ENCODE results near the gene KRR1. TPM values are rescaled to one million over a fixed set of nuclear protein-coding genes. Genes with fewer than 3 reads are reported as not detected.

KRR1 gene
- total and polyA plus RNA-seq, 2 of the 13 experiments (the other 11 are each of a cell fraction or from before 2014, with no cell fraction given), result 19.3 to 103 TPM

DNA sequence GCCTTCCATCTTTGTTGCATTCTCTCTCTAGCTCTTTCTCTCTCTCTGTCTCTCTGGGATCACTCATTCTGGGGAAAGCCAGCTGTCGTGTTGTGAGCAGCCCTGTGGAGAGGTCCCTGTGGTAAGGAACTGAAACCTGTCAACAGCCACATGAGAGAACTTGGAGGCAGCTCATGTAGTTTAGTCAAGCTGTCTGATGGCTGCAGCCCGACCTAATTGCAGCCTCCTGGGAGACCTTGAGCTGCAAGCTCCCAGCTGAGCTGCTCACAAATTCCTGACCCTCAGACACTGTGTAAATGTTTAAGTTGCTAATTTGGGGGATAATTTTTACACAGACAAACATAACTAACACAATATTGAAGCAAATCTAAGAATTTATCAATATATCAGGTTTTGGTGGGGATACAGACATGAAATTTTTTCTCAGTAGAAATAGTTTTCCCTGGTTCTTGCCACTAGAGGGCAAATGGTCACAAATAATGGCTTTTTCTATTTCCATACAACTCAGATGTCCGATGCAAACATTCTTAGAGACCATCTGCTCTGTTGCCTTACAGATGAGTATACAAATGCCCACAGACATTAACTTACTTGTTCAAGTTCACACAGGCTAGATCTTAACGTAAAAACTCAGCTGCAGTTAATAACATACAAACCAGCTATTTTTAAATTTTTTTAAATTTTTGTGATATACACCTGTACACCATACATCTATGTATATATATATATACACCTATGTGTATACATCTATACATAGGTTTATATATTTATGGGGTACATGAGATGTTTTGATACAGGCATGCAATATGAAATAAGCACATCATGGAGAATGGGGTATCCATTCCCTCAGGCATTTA is 15.5 kb upstream of the KRR1 start:
- in situ Hi-C loops (cut with HindIII; ENCODE audit: extremely low pct_ligation_motif_present, low pct_unique_long_range_greater_than_20kb), result loop anchor here (25.0 kb wide), 1 partner anchor 935 kb away; no protein-coding TSS in a partner anchor
- peak; percentile 45 for DNase-seq (ENCODE audit: low spot score)
- POLR2A ChIA-PET, result interaction anchor here (0.8 to 2.2 kb wide), 3 partner anchors 15 to 505 kb away, joined by 3 to 6 read pairs (median 6); partner anchors contain the start of genes KRR1 and PHLDA1
- H3K79me2 ChIP-seq (ENCODE audit: insufficient read depth, low read length), result no peaks in the 10 kb centered on the region
- peaks cover 5% of the 10 kb centered on the region; the same call in 1 of the 2 replicates for H3K4me1 ChIP-seq (ENCODE audit: insufficient read depth, low read length)
- BruUV-seq (replicated peaks), result no TSS peak
- H3K9me3 ChIP-seq (ENCODE audit: low read length), result no peaks in the 10 kb centered on the region
- intact Hi-C loops (cut with micrococcal nuclease; ENCODE audit: unreplicated experiment), result loop anchor here (1.0 to 10.0 kb wide), 6 partner anchors 98 to 938 kb away; no protein-coding TSS in a partner anchor
- no peak overlapping the region for H3K27ac ChIP-seq (ENCODE audit: extremely low read length, insufficient read depth, low read length)
- peak; percentile 58 for FAIRE-seq
- peak; percentile 74 for ATAC-seq
- no peaks in the 10 kb centered on the region for H3K36me3 ChIP-seq (replicated peaks in 1 of 2; ENCODE audit: control insufficient read depth in 1 of 2, insufficient read depth in 2 of 2, low read length in 2 of 2)
- 9% methylated on average over 4 of the region's 4 CpGs for WGBS (ENCODE audit: low lambda C conversion rate)
- no peak overlapping the region for H3K9ac ChIP-seq (ENCODE audit: insufficient read depth, low read depth, low read length)
- CTCF ChIA-PET (ENCODE audit: low intra/inter-chr PET ratio, low total read pairs), result interaction anchor here (0.7 to 2.0 kb wide), 5 partner anchors 84 to 929 kb away, joined by 3 to 18 read pairs (median 5); partner anchors contain the start of gene PHLDA1
- H3K4me3 ChIP-seq (replicated peaks in 1 of 3; ENCODE audit: insufficient read depth in 1 of 3, low read depth in 2 of 3, low read length in 3 of 3), result no peak overlapping the region
- H3K27me3 ChIP-seq (ENCODE audit: control insufficient read depth in 1 of 2, insufficient read depth in 2 of 2, low read length in 2 of 2), result no peaks in the 10 kb centered on the region; a peak in 1 of 5 replicates
- no peak overlapping the region for H2AFZ ChIP-seq (ENCODE audit: low read length)
- peak overlapping the region; percentile 19; the same call in 1 of the 2 replicates for H3K4me2 ChIP-seq (ENCODE audit: low read depth, low read length)
- no peaks in the 10 kb centered on the region for H4K20me1 ChIP-seq (ENCODE audit: insufficient read depth, low read length)
- TF ChIP-seq, protein P1, sequence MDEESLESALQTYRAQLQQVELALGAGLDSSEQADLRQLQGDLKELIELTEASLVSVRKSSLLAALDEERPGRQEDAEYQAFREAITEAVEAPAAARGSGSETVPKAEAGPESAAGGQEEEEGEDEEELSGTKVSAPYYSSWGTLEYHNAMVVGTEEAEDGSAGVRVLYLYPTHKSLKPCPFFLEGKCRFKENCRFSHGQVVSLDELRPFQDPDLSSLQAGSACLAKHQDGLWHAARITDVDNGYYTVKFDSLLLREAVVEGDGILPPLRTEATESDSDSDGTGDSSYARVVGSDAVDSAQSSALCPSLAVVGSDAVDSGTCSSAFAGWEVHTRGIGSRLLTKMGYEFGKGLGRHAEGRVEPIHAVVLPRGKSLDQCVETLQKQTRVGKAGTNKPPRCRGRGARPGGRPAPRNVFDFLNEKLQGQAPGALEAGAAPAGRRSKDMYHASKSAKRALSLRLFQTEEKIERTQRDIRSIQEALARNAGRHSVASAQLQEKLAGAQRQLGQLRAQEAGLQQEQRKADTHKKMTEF (CRISPR knock-in tag; IDR thresholded peaks at IDR 0.05), result 0 out of 2 replicates have a peak, but pooled peaks have one; percentile 26
- TF ChIP-seq SMC3 (IDR thresholded peaks at IDR 0.05; ENCODE audit: low read length) (peak; percentile 84), KAT8 (CRISPR knock-in tag; IDR thresholded peaks at IDR 0.05) (0 out of 2 replicates have a peak, but pooled peaks have one; percentile 16), ZNF614 (CRISPR knock-in tag; IDR thresholded peaks at IDR 0.05; ENCODE audit: borderline replicate concordance) (peak; percentile 47; the same call in 1 of the 2 replicates), ZBTB43 (CRISPR knock-in tag; conservative IDR thresholded peaks at IDR 0.05) (0 out of 2 replicates have a peak, but pooled peaks have one; percentile 22), POLR2G (IDR thresholded peaks at IDR 0.05; ENCODE audit: low read depth, low read length) (no peak), RAD21 (CRISPR knock-in tag; IDR thresholded peaks at IDR 0.05) (peak; percentile 56), STAG1 (CRISPR knock-in tag; IDR thresholded peaks at IDR 0.05) (peak; percentile 96), CEBPB (IDR thresholded peaks at IDR 0.05; ENCODE audit: borderline replicate concordance, low read depth, low read length) (no peak)
- TF ChIP-seq, protein P2, sequence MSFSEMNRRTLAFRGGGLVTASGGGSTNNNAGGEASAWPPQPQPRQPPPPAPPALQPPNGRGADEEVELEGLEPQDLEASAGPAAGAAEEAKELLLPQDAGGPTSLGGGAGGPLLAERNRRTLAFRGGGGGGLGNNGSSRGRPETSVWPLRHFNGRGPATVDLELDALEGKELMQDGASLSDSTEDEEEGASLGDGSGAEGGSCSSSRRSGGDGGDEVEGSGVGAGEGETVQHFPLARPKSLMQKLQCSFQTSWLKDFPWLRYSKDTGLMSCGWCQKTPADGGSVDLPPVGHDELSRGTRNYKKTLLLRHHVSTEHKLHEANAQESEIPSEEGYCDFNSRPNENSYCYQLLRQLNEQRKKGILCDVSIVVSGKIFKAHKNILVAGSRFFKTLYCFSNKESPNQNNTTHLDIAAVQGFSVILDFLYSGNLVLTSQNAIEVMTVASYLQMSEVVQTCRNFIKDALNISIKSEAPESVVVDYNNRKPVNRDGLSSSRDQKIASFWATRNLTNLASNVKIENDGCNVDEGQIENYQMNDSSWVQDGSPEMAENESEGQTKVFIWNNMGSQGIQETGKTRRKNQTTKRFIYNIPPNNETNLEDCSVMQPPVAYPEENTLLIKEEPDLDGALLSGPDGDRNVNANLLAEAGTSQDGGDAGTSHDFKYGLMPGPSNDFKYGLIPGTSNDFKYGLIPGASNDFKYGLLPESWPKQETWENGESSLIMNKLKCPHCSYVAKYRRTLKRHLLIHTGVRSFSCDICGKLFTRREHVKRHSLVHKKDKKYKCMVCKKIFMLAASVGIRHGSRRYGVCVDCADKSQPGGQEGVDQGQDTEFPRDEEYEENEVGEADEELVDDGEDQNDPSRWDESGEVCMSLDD (CRISPR knock-in tag; IDR thresholded peaks at IDR 0.05; ENCODE audit: borderline replicate concordance), result no peak
- TF ChIP-seq, protein P3, sequence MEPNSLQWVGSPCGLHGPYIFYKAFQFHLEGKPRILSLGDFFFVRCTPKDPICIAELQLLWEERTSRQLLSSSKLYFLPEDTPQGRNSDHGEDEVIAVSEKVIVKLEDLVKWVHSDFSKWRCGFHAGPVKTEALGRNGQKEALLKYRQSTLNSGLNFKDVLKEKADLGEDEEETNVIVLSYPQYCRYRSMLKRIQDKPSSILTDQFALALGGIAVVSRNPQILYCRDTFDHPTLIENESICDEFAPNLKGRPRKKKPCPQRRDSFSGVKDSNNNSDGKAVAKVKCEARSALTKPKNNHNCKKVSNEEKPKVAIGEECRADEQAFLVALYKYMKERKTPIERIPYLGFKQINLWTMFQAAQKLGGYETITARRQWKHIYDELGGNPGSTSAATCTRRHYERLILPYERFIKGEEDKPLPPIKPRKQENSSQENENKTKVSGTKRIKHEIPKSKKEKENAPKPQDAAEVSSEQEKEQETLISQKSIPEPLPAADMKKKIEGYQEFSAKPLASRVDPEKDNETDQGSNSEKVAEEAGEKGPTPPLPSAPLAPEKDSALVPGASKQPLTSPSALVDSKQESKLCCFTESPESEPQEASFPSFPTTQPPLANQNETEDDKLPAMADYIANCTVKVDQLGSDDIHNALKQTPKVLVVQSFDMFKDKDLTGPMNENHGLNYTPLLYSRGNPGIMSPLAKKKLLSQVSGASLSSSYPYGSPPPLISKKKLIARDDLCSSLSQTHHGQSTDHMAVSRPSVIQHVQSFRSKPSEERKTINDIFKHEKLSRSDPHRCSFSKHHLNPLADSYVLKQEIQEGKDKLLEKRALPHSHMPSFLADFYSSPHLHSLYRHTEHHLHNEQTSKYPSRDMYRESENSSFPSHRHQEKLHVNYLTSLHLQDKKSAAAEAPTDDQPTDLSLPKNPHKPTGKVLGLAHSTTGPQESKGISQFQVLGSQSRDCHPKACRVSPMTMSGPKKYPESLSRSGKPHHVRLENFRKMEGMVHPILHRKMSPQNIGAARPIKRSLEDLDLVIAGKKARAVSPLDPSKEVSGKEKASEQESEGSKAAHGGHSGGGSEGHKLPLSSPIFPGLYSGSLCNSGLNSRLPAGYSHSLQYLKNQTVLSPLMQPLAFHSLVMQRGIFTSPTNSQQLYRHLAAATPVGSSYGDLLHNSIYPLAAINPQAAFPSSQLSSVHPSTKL (CRISPR knock-in tag; IDR thresholded peaks at IDR 0.05), result 0 out of 2 replicates have a peak, but pooled peaks have one; percentile 35
